Caco-2 (cell line): ENCODE results near the gene HK1. TPM values are rescaled to one million over a fixed set of nuclear protein-coding genes. Genes with fewer than 3 reads are reported as not detected.
A peak's percentile ranks its signal among the peaks of the same experiment; 100 is the strongest.

Experiments
- BruUV-seq: library from RNA; stranded (reverse); fragments of 400-500 nt; replicated peaks from 2 replicates; lab custom pipeline; 2021; lab: Mats Ljungman, UMichigan
- CTCF ChIA-PET: fragments of 300-600 bp; sonication (Branson Sonifier 250); formaldehyde crosslinking; loops from one replicate; lab custom pipeline; 2022; ENCODE audit warnings: antibody characterized with exemption; lab: Charles Lee
- POLR2A ChIA-PET: fragments of 300-600 bp; sonication (Branson Sonifier 250); formaldehyde crosslinking; loops from one replicate; lab custom pipeline; 2022; ENCODE audit warnings: antibody characterized with exemption; lab: Charles Lee
- DNase-seq, 2 experiments: peaks; one replicate each; pipeline versions ENCODE4 v3.0.0 to v3.0.0-alpha.2; 2020 to 2022
- H3K27me3 ChIP-seq: replicated peaks from 2 replicates; pipeline ENCODE4 v1.6.0; 2011; ENCODE audit warnings: low read length; ENCODE audit not compliant: control insufficient read depth, insufficient read depth
- H3K36me3 ChIP-seq: 2 replicates; pipeline ENCODE4 v1.5.1; 2011; ENCODE audit warnings: low read length; ENCODE audit not compliant: control insufficient read depth, insufficient read depth
- H3K4me1 ChIP-seq: fragments of 250-450 bp; sonication (Bioruptor Pico); 2 replicates; pipeline ENCODE4 v1.5.1; 2020; ENCODE audit warnings: mild to moderate bottlenecking
- H3K4me3 ChIP-seq: 2 replicates; pipeline ENCODE4 v1.5.1; 2011; ENCODE audit warnings: low read depth, mild to moderate bottlenecking, control low read depth, low read length
- H3K9me3 ChIP-seq: fragments of 250-450 bp; sonication (Bioruptor Pico); 2 replicates; pipeline ENCODE4 v1.5.1; 2020; ENCODE audit warnings: mild to moderate bottlenecking, moderate library complexity
- H3K27ac Mint-ChIP-seq: one replicate; pipeline ENCODE4 v1.8.0; 2022; ENCODE audit warnings: mixed read lengths; ENCODE audit not compliant: unreplicated experiment
- H3K27me3 Mint-ChIP-seq: one replicate; pipeline ENCODE4 v1.8.0; 2022; ENCODE audit warnings: mixed read lengths; ENCODE audit not compliant: insufficient read depth, unreplicated experiment
- H3K36me3 Mint-ChIP-seq: one replicate; pipeline ENCODE4 v1.8.0; 2022; ENCODE audit warnings: mild to moderate bottlenecking, mixed read lengths; ENCODE audit not compliant: insufficient read depth, unreplicated experiment
- H3K4me1 Mint-ChIP-seq: one replicate; pipeline ENCODE4 v1.8.0; 2022; ENCODE audit warnings: low read depth, mixed read lengths; ENCODE audit not compliant: unreplicated experiment
- H3K4me3 Mint-ChIP-seq: one replicate; pipeline ENCODE4 v1.8.0; 2022; ENCODE audit warnings: mild to moderate bottlenecking, moderate library complexity, mixed read lengths; ENCODE audit not compliant: unreplicated experiment
- H3K9me3 Mint-ChIP-seq: one replicate; pipeline ENCODE4 v1.8.0; 2022; ENCODE audit warnings: mixed read lengths; ENCODE audit not compliant: unreplicated experiment
- CTCF ChIP-seq, 2 experiments: fragments of 200-600 bp in 1 of 2; IDR thresholded peaks; 1 replicate in 1 of 2; 2 replicates in 1 of 2; pipeline versions ENCODE4 v1.5.1 to v1.8.0; 2011 to 2022; ENCODE audit warnings: antibody characterized with exemption in 1 of 2, control low read depth in 1 of 2, inconsistent platforms in 1 of 2, low read depth in 1 of 2, low read length in 1 of 2, mild to moderate bottlenecking in 1 of 2, moderate library complexity in 1 of 2; ENCODE audit not compliant: insufficient read depth in 1 of 2, severe bottlenecking in 1 of 2, unreplicated experiment in 1 of 2
- intact Hi-C: fragments of 100-400 bp; cut with micrococcal nuclease; formaldehyde crosslinking; loops from one replicate; pipeline ENCODE4 v1.10.0; 2022; ENCODE audit not compliant: unreplicated experiment
- total RNA-seq: library from RNA; stranded (reverse); gene quantifications from 2 replicates; pipeline ENCODE4 v1.2.3, GENCODE V29; 2022

The HK1 gene
- total RNA-seq, 1 experiment from 2014 or later, result 35.4 TPM

- no peak overlapping the region for H3K4me3 Mint-ChIP-seq
- peaks cover 32% of the 10 kb centered on the region for H3K4me1 Mint-ChIP-seq
- H3K27me3 ChIP-seq, result no peaks in the 10 kb centered on the region
- no peak overlapping the region for H3K4me3 ChIP-seq
- intact Hi-C loops, result no loop called here
- H3K4me1 ChIP-seq, result peaks cover 15% of the 10 kb centered on the region
- no peak overlapping the region for H3K27ac Mint-ChIP-seq
- ChIA-PET POLR2A (no interaction called here), CTCF (no interaction called here)
- TF ChIP-seq CTCF (IDR thresholded peaks at IDR 0.05; ENCODE audit: insufficient read depth in 1 of 2, low read depth in 1 of 2, low read length in 1 of 2, severe bottlenecking in 1 of 2, unreplicated experiment in 1 of 2), result no peak
- no TSS peak for BruUV-seq
- no peaks in the 10 kb centered on the region for H3K36me3 ChIP-seq
- peaks cover 8% of the 10 kb centered on the region for H3K36me3 Mint-ChIP-seq
- no peaks in the 10 kb centered on the region for H3K27me3 Mint-ChIP-seq
- H3K9me3 ChIP-seq, result no peaks in the 10 kb centered on the region
- DNase-seq, result no peak
- no peaks in the 10 kb centered on the region for H3K9me3 Mint-ChIP-seq
Observed at GRCh38 chr10:69348816-69349541, 70.7 kb downstream of the HK1 start.

- H3K36me3 ChIP-seq, result no peaks in the 10 kb centered on the region
- peaks cover 15% of the 10 kb centered on the region for H3K4me1 ChIP-seq
- no peak for DNase-seq
- intact Hi-C loops, result no loop called here
- H3K4me3 ChIP-seq, result no peak overlapping the region
- H3K9me3 Mint-ChIP-seq, result no peaks in the 10 kb centered on the region
- no peak overlapping the region for H3K4me3 Mint-ChIP-seq
- peaks cover 35% of the 10 kb centered on the region for H3K4me1 Mint-ChIP-seq
- ChIA-PET POLR2A (no interaction called here), CTCF (no interaction called here)
- BruUV-seq, result no TSS peak
- H3K36me3 Mint-ChIP-seq, result peaks cover 8% of the 10 kb centered on the region
- no peaks in the 10 kb centered on the region for H3K27me3 Mint-ChIP-seq
- TF ChIP-seq CTCF (IDR thresholded peaks at IDR 0.05; ENCODE audit: insufficient read depth in 1 of 2, low read depth in 1 of 2, low read length in 1 of 2, severe bottlenecking in 1 of 2, unreplicated experiment in 1 of 2), result no peak
- no peaks in the 10 kb centered on the region for H3K27me3 ChIP-seq
- H3K27ac Mint-ChIP-seq, result no peak overlapping the region
- H3K9me3 ChIP-seq, result 0 out of 2 replicates have a peak, but pooled peaks cover 2% of the 10 kb centered on the region
Observed at GRCh38 chr10:69349542-69349888, 71.2 kb downstream of the HK1 start.

- Histone ChIP-seq H3K4me1 (peaks cover 15% of the 10 kb centered on the region), H3K27me3 (no peaks in the 10 kb centered on the region), H3K4me3 (no peak overlapping the region), H3K9me3 (0 out of 2 replicates have a peak, but pooled peaks cover 2% of the 10 kb centered on the region), H3K36me3 (no peaks in the 10 kb centered on the region)
- intact Hi-C loops, result no loop called here
- no peak for TF ChIP-seq CTCF (IDR thresholded peaks at IDR 0.05; ENCODE audit: insufficient read depth in 1 of 2, low read depth in 1 of 2, low read length in 1 of 2, severe bottlenecking in 1 of 2, unreplicated experiment in 1 of 2)
- POLR2A ChIA-PET, result no interaction called here
- Mint-ChIP-seq H3K27ac (peak overlapping the region; percentile 93), H3K4me1 (peaks cover 29% of the 10 kb centered on the region), H3K4me3 (no peak overlapping the region), H3K9me3 (no peaks in the 10 kb centered on the region), H3K27me3 (no peaks in the 10 kb centered on the region), H3K36me3 (peaks cover 8% of the 10 kb centered on the region)
- no peak for DNase-seq
- CTCF ChIA-PET, result interaction anchor here (0.6 to 1.0 kb wide), 5 partner anchors 15 to 494 kb away, joined by 3 to 9 read pairs (median 4); no protein-coding TSS in a partner anchor
- no TSS peak for BruUV-seq
Observed at GRCh38 chr10:69351589-69351988, 73.3 kb downstream of the HK1 start.
